ENCODE data around the gene KDM4F.

DNA sequence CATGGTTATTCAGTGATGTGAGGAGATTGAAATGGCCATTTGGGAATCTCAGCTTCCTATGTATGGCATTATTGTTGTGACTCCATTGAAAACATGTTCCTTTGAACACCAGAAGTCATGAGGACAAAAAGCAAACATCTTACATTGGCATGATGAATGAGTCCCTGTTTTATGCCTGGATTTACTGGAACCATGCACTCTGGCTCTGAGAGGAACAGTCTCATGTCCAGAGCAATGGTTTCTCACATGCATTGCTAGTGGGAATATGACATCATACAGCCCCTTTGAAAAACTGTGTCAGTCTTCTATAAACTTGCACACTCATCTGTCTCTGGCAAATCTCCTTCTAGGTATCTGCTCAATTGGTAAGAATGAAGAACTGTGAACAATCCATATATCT is 3.4 kb upstream of the KDM4F start:
- no peak for TF ChIP-seq EP300 (IDR thresholded peaks at IDR 0.05; ENCODE audit: low read depth)
- TF ChIP-seq, protein P1, sequence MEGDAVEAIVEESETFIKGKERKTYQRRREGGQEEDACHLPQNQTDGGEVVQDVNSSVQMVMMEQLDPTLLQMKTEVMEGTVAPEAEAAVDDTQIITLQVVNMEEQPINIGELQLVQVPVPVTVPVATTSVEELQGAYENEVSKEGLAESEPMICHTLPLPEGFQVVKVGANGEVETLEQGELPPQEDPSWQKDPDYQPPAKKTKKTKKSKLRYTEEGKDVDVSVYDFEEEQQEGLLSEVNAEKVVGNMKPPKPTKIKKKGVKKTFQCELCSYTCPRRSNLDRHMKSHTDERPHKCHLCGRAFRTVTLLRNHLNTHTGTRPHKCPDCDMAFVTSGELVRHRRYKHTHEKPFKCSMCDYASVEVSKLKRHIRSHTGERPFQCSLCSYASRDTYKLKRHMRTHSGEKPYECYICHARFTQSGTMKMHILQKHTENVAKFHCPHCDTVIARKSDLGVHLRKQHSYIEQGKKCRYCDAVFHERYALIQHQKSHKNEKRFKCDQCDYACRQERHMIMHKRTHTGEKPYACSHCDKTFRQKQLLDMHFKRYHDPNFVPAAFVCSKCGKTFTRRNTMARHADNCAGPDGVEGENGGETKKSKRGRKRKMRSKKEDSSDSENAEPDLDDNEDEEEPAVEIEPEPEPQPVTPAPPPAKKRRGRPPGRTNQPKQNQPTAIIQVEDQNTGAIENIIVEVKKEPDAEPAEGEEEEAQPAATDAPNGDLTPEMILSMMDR (IDR thresholded peaks at IDR 0.05), result no peak
